Kidney (tissue), 14 donors: Measurements from ENCODE around the gene WNT9B. TPM values are rescaled to one million over a fixed set of nuclear protein-coding genes. Genes with fewer than 3 reads are reported as not detected.

ENCODE experiments used
- DNase-seq, 5 donors: peaks; one replicate each; pipeline ENCODE4 v3.0.0-alpha.2; 2013 to 2020
- FAIRE-seq: peaks from 2 replicates; lab custom pipeline; 2012; peaks lifted over from hg19 to GRCh38; lab: Jason Lieb, UNC
- H3K27ac ChIP-seq, 2 donors: one replicate each; pipeline ENCODE4 v1.7.0; 2013; ENCODE audit warnings: low read depth in 2 of 2, low read length in 2 of 2, inconsistent platforms in 1 of 2
- H3K27me3 ChIP-seq: one replicate; pipeline ENCODE4 v1.7.1; 2013; ENCODE audit warnings: low read length, inconsistent platforms; ENCODE audit not compliant: control insufficient read depth, insufficient read depth
- H3K36me3 ChIP-seq, 3 donors: one replicate each; pipeline versions ENCODE4 v1.7.0 to v1.7.1; 2013; ENCODE audit warnings: low read length in 3 of 3, control low read depth in 1 of 3, inconsistent platforms in 1 of 3; ENCODE audit not compliant: insufficient read depth in 3 of 3, control insufficient read depth in 2 of 3
- H3K4me1 ChIP-seq, 3 donors: one replicate each; pipeline versions ENCODE4 v1.7.0 to v1.7.1; 2013; ENCODE audit warnings: low read length in 3 of 3, inconsistent platforms in 1 of 3, low read depth in 1 of 3; ENCODE audit not compliant: control insufficient read depth in 2 of 3, insufficient read depth in 2 of 3
- H3K4me3 ChIP-seq, 3 donors: one replicate each; pipeline versions ENCODE4 v1.7.0 to v1.8.1; 2013; ENCODE audit warnings: low read length in 3 of 3, control low read depth in 1 of 3, inconsistent platforms in 1 of 3
- H3K9ac ChIP-seq, 3 donors: one replicate each; pipeline versions ENCODE4 v1.7.0 to v1.7.1; 2013; ENCODE audit warnings: low read length in 3 of 3, control low read depth in 1 of 3, inconsistent platforms in 1 of 3
- H3K9me3 ChIP-seq, 3 donors: one replicate each; pipeline versions ENCODE4 v1.7.0 to v1.7.1; 2013; ENCODE audit warnings: low read length in 3 of 3, control low read depth in 1 of 3, inconsistent platforms in 1 of 3; ENCODE audit not compliant: control insufficient read depth in 2 of 3, insufficient read depth in 1 of 3
- intact Hi-C: fragments of 100-400 bp; cut with DNase I; formaldehyde crosslinking; loops from one replicate; pipeline ENCODE4 v1.11.1; 2022
- polyA plus RNA-seq: library from polyadenylated mRNA; stranded (reverse); fragments of 350-450 nt; fragmentation: Illumina TruSeq; extraction: RNeasy Lipid Tissue Mini Kit (QIAGEN cat#74804); gene quantifications from one replicate; pipeline ENCODE4 v1.2.3, GENCODE V29; 2014; ENCODE audit warnings: low read depth, low replicate concordance; ENCODE audit not compliant: insufficient read depth
- total RNA-seq: library from RNA; stranded (reverse); fragmentation: NEBNext Ultra II Directional; extraction: Animal tissue kit (Norgen Biotek cat#: 25700); gene quantifications from one replicate; pipeline ENCODE4 v1.2.1, GENCODE V29; 2021
- TF ChIP-seq, protein P1 (sequence below): IDR thresholded peaks from 3 replicates; pipeline ENCODE4 v1.5.1; 2012; ENCODE audit warnings: mild to moderate bottlenecking, moderate library complexity, borderline replicate concordance; ENCODE audit not compliant: insufficient read depth; ENCODE audit errors: extremely low read depth
- donor health status: control.
- donor health status: control.
- donor health status: control.
- donor health status: control.
- donor health status: control.
- donor health status: DM: yes; HTN: yes; CAD: no.
- donor health status: Normal renal cell carcinoma (clear cell type).

WNT9B gene
- total and polyA plus RNA-seq, 2 donors from 2014 or later = 1.9 to 5.3 TPM

DNA sequence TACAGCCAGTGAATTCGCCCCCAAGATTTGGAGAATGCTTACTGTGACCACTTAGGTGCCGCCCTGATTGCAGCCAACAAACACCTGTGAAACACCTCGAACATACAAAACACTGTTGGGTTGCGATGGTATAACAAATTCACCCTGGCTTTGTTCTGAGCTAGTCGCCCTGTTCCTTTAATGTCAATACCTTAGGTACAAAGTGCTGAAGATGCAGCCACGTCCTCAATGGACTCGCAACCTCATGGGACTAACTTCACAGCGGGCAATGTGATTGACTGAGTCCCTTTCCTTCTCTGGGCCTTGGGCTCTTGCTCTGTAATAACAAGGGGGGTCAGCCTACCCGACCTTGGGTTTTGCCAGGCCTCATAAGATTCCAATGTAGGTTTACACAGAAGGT is 42.6 kb downstream of the WNT9B start:
- H3K9me3 ChIP-seq = no peaks in the 10 kb centered on the region
- DNase-seq (peak in 1 of 5 donors; percentile 18), FAIRE-seq (no peak)
- peak overlapping the region in 1 of 2 donors; percentile 29 for H3K27ac ChIP-seq
- H3K9ac ChIP-seq = no peak overlapping the region
- no peaks in the 10 kb centered on the region for H3K36me3 ChIP-seq
- intact Hi-C loops = no loop called here
- no peaks in the 10 kb centered on the region for H3K27me3 ChIP-seq
- TF ChIP-seq, protein P1, sequence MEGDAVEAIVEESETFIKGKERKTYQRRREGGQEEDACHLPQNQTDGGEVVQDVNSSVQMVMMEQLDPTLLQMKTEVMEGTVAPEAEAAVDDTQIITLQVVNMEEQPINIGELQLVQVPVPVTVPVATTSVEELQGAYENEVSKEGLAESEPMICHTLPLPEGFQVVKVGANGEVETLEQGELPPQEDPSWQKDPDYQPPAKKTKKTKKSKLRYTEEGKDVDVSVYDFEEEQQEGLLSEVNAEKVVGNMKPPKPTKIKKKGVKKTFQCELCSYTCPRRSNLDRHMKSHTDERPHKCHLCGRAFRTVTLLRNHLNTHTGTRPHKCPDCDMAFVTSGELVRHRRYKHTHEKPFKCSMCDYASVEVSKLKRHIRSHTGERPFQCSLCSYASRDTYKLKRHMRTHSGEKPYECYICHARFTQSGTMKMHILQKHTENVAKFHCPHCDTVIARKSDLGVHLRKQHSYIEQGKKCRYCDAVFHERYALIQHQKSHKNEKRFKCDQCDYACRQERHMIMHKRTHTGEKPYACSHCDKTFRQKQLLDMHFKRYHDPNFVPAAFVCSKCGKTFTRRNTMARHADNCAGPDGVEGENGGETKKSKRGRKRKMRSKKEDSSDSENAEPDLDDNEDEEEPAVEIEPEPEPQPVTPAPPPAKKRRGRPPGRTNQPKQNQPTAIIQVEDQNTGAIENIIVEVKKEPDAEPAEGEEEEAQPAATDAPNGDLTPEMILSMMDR = no peak
- H3K4me3 ChIP-seq = no peak overlapping the region
- peaks cover 0 to 3% (median 0%) of the 10 kb centered on the region in 3 donors for H3K4me1 ChIP-seq

DNA sequence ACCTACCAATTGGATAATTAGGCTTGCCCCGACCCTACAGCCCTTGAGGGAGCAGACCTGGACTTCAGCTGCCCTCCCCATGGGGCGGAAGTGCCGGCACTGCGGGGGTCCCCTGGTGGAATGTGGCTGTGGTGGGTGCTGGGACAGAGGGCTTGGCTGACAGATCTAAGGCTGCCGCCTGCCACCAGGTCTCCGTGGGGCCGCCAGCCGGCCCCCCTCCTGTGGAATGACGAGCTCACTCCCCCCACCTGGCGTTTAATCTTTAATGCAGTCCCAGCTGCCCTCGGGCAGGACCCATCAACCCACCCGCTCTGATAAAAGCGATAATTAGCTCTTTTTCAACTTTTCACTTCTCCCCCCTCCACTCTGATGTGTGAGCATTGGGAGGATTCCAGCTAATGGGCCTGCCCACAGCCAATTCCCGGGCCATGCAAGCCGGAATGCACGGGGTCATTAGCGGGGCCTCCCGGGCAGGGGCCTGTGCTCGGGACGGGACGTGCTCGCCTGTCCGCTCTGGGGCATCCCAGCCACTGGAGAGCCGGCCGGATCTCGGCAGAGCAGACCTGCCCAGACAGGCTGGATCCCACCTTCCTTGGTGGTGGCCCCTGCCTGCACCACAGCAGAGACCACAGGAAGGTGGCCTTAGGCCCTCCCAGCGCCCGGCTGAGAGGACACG is 43.2 kb downstream of the WNT9B start:
- H3K36me3 ChIP-seq = no peaks in the 10 kb centered on the region
- H3K9ac ChIP-seq = no peak overlapping the region
- peak overlapping the region in 1 of 2 donors; percentile 29 for H3K27ac ChIP-seq
- DNase-seq = peak; percentile 73 to 87 (median 77)
- H3K9me3 ChIP-seq = no peaks in the 10 kb centered on the region
- H3K4me1 ChIP-seq = peaks cover 0 to 3% (median 0%) of the 10 kb centered on the region in 3 donors
- intact Hi-C loops = no loop called here
- TF ChIP-seq, protein P1 = no peak
- H3K27me3 ChIP-seq = no peaks in the 10 kb centered on the region
- no peak overlapping the region for H3K4me3 ChIP-seq
- FAIRE-seq = no peak

DNA sequence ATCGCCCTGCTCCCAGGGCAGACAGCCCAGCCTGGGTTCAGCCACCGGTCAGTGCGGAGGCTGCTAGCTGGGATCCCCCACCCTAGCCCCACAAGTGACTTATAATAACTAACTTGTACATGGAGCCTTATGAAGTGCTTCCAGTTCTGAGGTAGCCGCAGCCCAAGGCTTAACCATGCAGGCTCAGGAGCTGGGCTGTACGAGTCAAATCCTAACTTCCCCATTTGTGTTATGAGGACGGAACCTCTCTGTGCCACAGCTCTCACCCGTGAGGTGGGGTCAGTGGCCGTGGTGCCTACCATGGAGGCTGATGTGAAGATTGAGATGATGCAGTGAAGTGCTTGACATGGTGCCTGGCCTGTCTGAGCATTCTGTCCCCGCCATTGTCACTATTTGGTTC is 43.8 kb downstream of the WNT9B start:
- TF ChIP-seq, protein P1 = no peak
- H3K4me3 ChIP-seq = no peak overlapping the region
- intact Hi-C loops = no loop called here
- no peaks in the 10 kb centered on the region for H3K27me3 ChIP-seq
- peaks cover 0 to 3% (median 0%) of the 10 kb centered on the region in 3 donors for H3K4me1 ChIP-seq
- no peaks in the 10 kb centered on the region for H3K36me3 ChIP-seq
- no peaks in the 10 kb centered on the region for H3K9me3 ChIP-seq
- FAIRE-seq (no peak), DNase-seq (peak in 1 of 5 donors; percentile 13)
- H3K9ac ChIP-seq = no peak overlapping the region
- H3K27ac ChIP-seq = no peak overlapping the region
